CD4-positive, alpha-beta T cell treated with Interferon alpha-2 for 1 hour (primary cell): Measurements from ENCODE around the gene PPM1H.
"Not testable (repeated sequence)": the region's sequence is repeated elsewhere in the genome, so short reads cannot be mapped to it uniquely, and the experiment has no call there.

ENCODE experiments used
- DNase-seq, 2 donors: peaks; one replicate each; pipeline ENCODE4 v3.0.0-alpha.2; 2020 to 2022

PPM1H gene

GRCh38 chr12:62832027-62832426 lies 102.9 kb downstream of the PPM1H start:
- no peak for DNase-seq

GRCh38 chr12:62827855-62828254 lies 107.1 kb downstream of the PPM1H start:
- no peak for DNase-seq

GRCh38 chr12:62827042-62827441 lies 107.9 kb downstream of the PPM1H start:
- no peak for DNase-seq

- no peak for DNase-seq
Observed at GRCh38 chr12:62817556-62818271, 117.2 kb downstream of the PPM1H start.

- DNase-seq: no peak
Observed at GRCh38 chr12:62814243-62814642, 120.7 kb downstream of the PPM1H start.

- peak; percentile 16 to 21 for DNase-seq
Observed at GRCh38 chr12:62813031-62813829, 121.7 kb downstream of the PPM1H start.

- not testable (repeated sequence) for DNase-seq
Observed at GRCh38 chr12:62811481-62811880, 123.5 kb downstream of the PPM1H start.

- no peak for DNase-seq
Observed at GRCh38 chr12:62808166-62808879, 126.6 kb downstream of the PPM1H start.

GRCh38 chr12:62806893-62807292 lies 128.1 kb downstream of the PPM1H start:
- no peak for DNase-seq

GRCh38 chr12:62806244-62806836 lies 128.6 kb downstream of the PPM1H start:
- no peak for DNase-seq

- no peak for DNase-seq
Observed at GRCh38 chr12:62805517-62805916, 129.4 kb downstream of the PPM1H start.

GRCh38 chr12:62803756-62804155 lies 131.2 kb downstream of the PPM1H start:
- no peak for DNase-seq

GRCh38 chr12:62802984-62803383 lies 132.0 kb downstream of the PPM1H start:
- DNase-seq: no peak

- DNase-seq: no peak
Observed at GRCh38 chr12:62802321-62802720, 132.6 kb downstream of the PPM1H start.

- no peak for DNase-seq
Observed at GRCh38 chr12:62801796-62802195, 133.2 kb downstream of the PPM1H start.

- DNase-seq: no peak
Observed at GRCh38 chr12:62800707-62801400, 134.1 kb downstream of the PPM1H start.

GRCh38 chr12:62799766-62800406 lies 135.1 kb downstream of the PPM1H start:
- DNase-seq: no peak

- DNase-seq: peak; percentile 37 to 67
Observed at GRCh38 chr12:62799126-62799736, 135.7 kb downstream of the PPM1H start.

- no peak for DNase-seq
Observed at GRCh38 chr12:62794218-62794583, 140.7 kb downstream of the PPM1H start.

- DNase-seq: peak; percentile 60 to 72
Observed at GRCh38 chr12:62793256-62794217, 141.4 kb downstream of the PPM1H start.
